ENCODE results near the gene P2RY6.

- no peak for TF ChIP-seq BHLHE40 (IDR thresholded peaks at IDR 0.05; ENCODE audit: borderline replicate concordance)
- TF ChIP-seq LEF1 (IDR thresholded peaks at IDR 0.05; ENCODE audit: borderline replicate concordance): no peak
- TF ChIP-seq NFRKB (IDR thresholded peaks at IDR 0.05): no peak
- no peak for TF ChIP-seq SP1 (IDR thresholded peaks at IDR 0.05)
- no peak for TF ChIP-seq L3MBTL2 (conservative IDR thresholded peaks at IDR 0.05)
- TF ChIP-seq SUZ12 (IDR thresholded peaks at IDR 0.05): no peak
- TF ChIP-seq ELF4 (IDR thresholded peaks at IDR 0.05): no peak
- no peak for TF ChIP-seq FOXA1 (IDR thresholded peaks at IDR 0.05)
- no peak for TF ChIP-seq CTBP1 (IDR thresholded peaks at IDR 0.05; ENCODE audit: borderline replicate concordance)
- no peak for TF ChIP-seq FOXK2 (IDR thresholded peaks at IDR 0.05)
- TF ChIP-seq FOXM1 (IDR thresholded peaks at IDR 0.05; ENCODE audit: borderline replicate concordance): no peak
- no peak for TF ChIP-seq ZNF384 (IDR thresholded peaks at IDR 0.05)
- TF ChIP-seq HDGF (IDR thresholded peaks at IDR 0.05; ENCODE audit: borderline replicate concordance): no peak
Measured at GRCh38 chr11:73275381-73275750, 3.2 kb downstream of the P2RY6 start.

Measured in HEK293T (cell line).